Stimulated activated CD4-positive, alpha-beta T cell treated with anti-CD3 and anti-CD28 coated beads, TNF-alpha, amount 100 ng/mL, for 4 hours (primary cell): ENCODE data around the gene ZNF579.

Experiments used
- DNase-seq, 3 experiments: peaks; one replicate each; pipeline ENCODE4 v3.0.0-alpha.2; 2020; ENCODE audit warnings: low read depth in 3 of 3

Gene ZNF579

DNA sequence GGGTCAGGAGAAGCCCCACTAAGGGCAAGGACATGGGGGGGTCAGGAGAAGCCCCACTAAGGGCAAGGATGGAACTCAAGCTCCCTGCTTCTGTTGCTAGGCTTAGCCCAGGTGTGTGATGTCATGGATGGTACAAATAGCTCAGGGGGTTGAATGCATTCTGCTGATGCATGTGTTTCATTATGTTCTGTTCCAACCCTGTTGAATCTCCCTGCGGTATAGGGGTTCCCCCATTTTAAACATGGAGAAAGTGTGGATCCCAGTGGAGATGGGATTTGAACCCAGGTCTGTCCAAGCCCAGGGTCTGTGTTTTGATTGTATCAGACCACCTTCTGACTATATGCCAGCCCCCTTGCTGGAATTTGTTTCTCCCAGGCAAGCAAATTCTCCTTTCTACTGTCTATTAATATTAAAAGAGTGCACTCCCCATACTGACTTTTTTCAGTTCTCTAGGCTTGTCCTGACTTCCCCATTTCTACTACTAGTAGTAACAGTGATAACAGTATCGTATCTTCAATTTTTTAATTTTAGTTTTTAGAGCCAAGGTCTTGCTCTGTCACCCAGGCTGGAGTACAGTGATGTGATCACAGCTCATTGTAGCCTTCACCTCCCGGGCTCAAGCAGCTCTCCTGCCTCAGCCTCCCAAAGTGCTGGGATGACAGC, 31.5 kb upstream of the ZNF579 start:
- no peak for DNase-seq

DNA sequence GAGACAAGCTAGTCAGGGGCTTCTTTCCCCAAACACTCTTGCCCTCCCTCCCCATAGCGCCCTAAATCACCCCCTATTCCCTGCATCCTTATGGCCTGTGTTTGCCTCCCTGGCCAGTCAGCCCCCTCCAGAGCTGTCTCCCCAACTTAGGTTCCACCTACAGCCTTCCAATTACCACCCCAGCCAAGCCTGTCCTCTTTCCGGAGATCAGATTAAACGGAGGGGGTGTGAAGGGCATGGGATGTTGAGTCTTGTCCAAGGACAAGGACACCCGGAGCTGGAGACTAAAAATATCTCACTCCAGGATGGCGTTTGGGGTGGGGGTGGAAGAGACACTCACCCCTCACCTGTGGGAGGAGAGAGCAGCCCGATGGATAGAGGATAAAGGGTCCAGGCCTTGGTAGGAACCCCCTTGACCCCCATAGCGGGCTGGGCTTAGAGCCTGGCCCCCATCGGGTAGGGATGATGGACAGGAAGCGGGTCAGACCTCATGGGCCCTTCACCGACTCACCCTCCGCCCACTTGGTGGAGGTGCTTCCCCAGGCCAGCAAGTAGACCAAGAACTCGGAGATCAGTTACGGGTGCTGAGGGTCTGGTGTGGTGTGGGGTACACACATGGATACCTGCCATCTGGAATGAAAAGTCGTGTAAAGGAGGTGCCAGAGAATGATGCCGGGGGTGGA, 30.8 kb upstream of the ZNF579 start:
- no peak for DNase-seq

- no peak for DNase-seq
Measured at GRCh38 chr19:55609326-55609725, 28.7 kb upstream of the ZNF579 start.

GRCh38 chr19:55606817-55607216, 26.2 kb upstream of the ZNF579 start:
- DNase-seq: no peak

- DNase-seq: no peak
Measured at GRCh38 chr19:55606471-55606787, 25.8 kb upstream of the ZNF579 start.

- DNase-seq: peak in 2 of 3 experiments; percentile 43 to 50
Measured at GRCh38 chr19:55605637-55606470, 25.2 kb upstream of the ZNF579 start, which contains the start of gene ZNF865. Gene ZNF865 (plus strand): TSS chr19:55605647. CDS start chr19:55613619, 7,972 bp downstream.

- peak; percentile 98 to 99 (median 99) for DNase-seq
Measured at GRCh38 chr19:55605207-55605636, 24.6 kb upstream of the ZNF579 start.

GRCh38 chr19:55603581-55604292, 23.1 kb upstream of the ZNF579 start:
- no peak for DNase-seq

DNA sequence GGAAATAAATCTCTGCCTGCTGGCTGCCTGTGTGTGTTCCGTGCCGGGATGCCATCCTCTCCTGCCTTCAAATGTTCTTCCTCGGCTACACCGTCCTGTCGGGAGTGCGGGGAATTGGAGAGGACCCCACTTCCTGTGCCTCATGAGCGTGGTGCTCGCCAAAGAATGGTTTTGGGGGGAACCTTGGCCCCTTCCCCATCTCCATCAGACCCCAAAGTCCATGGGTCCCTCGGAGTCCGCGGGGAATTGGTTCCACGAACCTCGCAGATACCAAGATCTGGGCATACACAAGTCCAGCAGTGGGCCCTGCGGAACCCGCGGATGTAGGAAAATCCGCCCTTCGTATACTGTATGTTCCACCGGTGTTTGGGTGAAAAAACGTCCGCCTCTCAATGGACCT, 22.5 kb upstream of the ZNF579 start:
- DNase-seq: no peak

- no peak for DNase-seq
Measured at GRCh38 chr19:55602104-55603001, 21.7 kb upstream of the ZNF579 start.

DNA sequence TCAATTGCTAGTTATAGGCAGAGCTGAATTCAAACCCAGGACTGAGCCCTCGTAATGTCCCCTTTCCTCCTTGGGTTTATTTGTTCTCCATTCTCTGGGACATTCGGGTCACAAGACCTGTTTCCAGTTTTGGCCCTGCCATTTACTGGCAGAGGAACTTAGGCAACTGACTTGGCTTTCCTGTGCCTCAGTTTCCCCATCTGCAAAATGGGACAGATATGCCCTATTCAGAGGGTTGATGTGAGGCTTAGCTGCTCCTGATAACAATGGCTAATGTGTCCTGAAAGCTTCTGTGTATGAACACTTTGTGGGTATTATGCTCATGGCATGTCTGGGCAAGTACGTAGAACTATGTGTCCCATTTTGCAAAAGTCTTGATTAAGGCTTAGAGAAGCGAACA, 20.4 kb upstream of the ZNF579 start:
- DNase-seq: no peak

DNA sequence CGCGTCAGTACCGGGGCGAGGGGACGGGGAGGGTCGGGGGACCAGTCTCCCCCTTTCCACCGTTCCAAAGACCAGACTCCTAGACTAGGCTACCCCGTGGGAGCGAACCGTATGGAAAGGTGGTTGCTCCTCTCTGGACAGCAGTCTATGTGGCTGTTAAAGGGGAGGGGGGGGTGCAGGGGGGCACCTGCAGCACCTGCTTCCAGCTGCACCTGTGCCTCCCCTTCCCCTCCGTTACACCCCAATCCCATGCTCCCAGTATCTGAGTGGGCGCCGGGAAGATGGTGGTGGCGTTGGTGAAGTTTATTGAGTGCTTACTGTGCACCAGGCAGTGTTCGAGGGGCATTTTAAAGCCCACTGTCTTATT, 20.0 kb upstream of the ZNF579 start:
- DNase-seq: no peak

GRCh38 chr19:55599842-55600661, 19.4 kb upstream of the ZNF579 start, which contains the start of gene ZNF524:
Gene ZNF524 (plus strand): TSS chr19:55600288. CDS start chr19:55602113, 1,825 bp downstream.
- DNase-seq: peak; percentile 75 to 79 (median 76)

- DNase-seq: peak; percentile 92 to 95 (median 92)
Measured at GRCh38 chr19:55599468-55599841, 18.8 kb upstream of the ZNF579 start, which contains the start of gene FIZ1. Gene FIZ1 (minus strand): TSS chr19:55599517. CDS start chr19:55597865, 1,652 bp downstream.

- DNase-seq: peak; percentile 84 to 91 (median 90)
Measured at GRCh38 chr19:55598719-55599467, 18.2 kb upstream of the ZNF579 start.

- DNase-seq: no peak
Measured at GRCh38 chr19:55598034-55598433, 17.4 kb upstream of the ZNF579 start.

GRCh38 chr19:55597501-55597921, 16.9 kb upstream of the ZNF579 start:
- DNase-seq: no peak

- no peak for DNase-seq
Measured at GRCh38 chr19:55596304-55596703, 15.7 kb upstream of the ZNF579 start.

DNA sequence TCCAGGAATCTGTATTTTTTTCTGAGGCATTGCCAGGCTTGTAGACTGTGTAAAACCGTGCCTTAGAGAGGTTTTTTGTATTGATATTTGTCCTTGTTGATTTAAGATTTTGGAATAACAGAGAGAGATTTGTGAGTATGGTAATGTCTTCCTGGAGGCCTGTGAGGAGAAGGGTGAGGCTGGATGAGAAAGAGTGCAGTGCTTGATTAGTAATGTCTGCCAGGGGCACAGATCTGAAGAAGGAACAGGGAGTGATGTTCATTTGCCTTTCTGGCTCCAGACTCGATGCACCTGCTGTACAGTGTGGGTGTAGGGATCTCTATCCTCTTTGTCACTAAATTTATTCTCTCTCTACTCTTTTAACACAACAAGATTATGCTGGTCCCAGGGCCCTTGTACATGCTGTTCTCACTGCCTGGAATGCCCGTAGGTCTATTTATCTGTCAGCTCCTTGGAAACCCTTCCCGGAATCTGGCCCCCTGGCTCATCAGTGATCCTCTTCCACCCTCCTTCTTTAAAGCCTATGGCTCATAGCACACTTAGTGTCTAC, 14.4 kb upstream of the ZNF579 start:
- DNase-seq: no peak
